Mesenchymal stem cell (in vitro differentiated cells and primary cell): ENCODE data around the gene ATRAID.

Experiments used
- DNase-seq: peaks from one replicate; pipeline ENCODE4 v3.0.0-alpha.2; 2013
- H2AFZ ChIP-seq: one replicate; pipeline ENCODE4 v1.6.1; 2013; ENCODE audit warnings: low read depth, mild to moderate bottlenecking, control low read depth, inconsistent platforms, low read length, moderate library complexity
- H2AK5ac ChIP-seq: 2 replicates; pipeline ENCODE4 v1.6.1; 2013; ENCODE audit warnings: low read length, moderate library complexity, mild to moderate bottlenecking, inconsistent platforms; ENCODE audit not compliant: severe bottlenecking
- H2BK120ac ChIP-seq: one replicate; pipeline ENCODE4 v1.6.1; 2013; ENCODE audit warnings: low read depth, mild to moderate bottlenecking, inconsistent platforms, low read length, moderate library complexity
- H2BK12ac ChIP-seq, 2 experiments: one replicate each; pipeline ENCODE4 v1.6.1; 2013; ENCODE audit warnings: inconsistent platforms in 2 of 2, low read length in 2 of 2, mild to moderate bottlenecking in 2 of 2, moderate library complexity in 2 of 2, control low read depth in 1 of 2
- H2BK15ac ChIP-seq: one replicate; pipeline ENCODE4 v1.6.1; 2013; ENCODE audit warnings: mild to moderate bottlenecking, low read depth, inconsistent platforms; ENCODE audit not compliant: poor library complexity, severe bottlenecking
- H2BK5ac ChIP-seq: 2 replicates; pipeline ENCODE4 v1.6.1; 2013; ENCODE audit warnings: low read depth, mild to moderate bottlenecking, low read length, control low read depth, inconsistent platforms; ENCODE audit not compliant: poor library complexity, severe bottlenecking
- H3K14ac ChIP-seq, 2 experiments: one replicate each; pipeline ENCODE4 v1.6.1; 2013; ENCODE audit warnings: inconsistent platforms in 2 of 2, low read length in 2 of 2, control low read depth in 1 of 2, mild to moderate bottlenecking in 1 of 2, moderate library complexity in 1 of 2
- H3K18ac ChIP-seq, 2 experiments: one replicate each; pipeline ENCODE4 v1.6.1; 2013; ENCODE audit warnings: inconsistent platforms in 2 of 2, low read length in 2 of 2, control low read depth in 1 of 2, low read depth in 1 of 2, mild to moderate bottlenecking in 1 of 2
- H3K23ac ChIP-seq, 2 experiments: one replicate each; pipeline ENCODE4 v1.6.1; 2013; ENCODE audit warnings: inconsistent platforms in 2 of 2, low read length in 2 of 2, mild to moderate bottlenecking in 2 of 2, moderate library complexity in 2 of 2, control low read depth in 1 of 2
- H3K27ac ChIP-seq: 2 replicates; pipeline ENCODE4 v1.5.1; 2013; ENCODE audit warnings: mild to moderate bottlenecking, moderate library complexity, low read length, control low read depth, inconsistent platforms; ENCODE audit not compliant: poor library complexity, severe bottlenecking
- H3K27me3 ChIP-seq, 2 experiments: 2 replicates each; pipeline versions ENCODE4 v1.6.1 to v1.7.0; 2013; ENCODE audit warnings: low read length in 2 of 2, mild to moderate bottlenecking in 2 of 2, moderate library complexity in 2 of 2, control low read depth in 1 of 2, inconsistent platforms in 1 of 2; ENCODE audit not compliant: control insufficient read depth in 1 of 2, insufficient read depth in 1 of 2
- H3K36me3 ChIP-seq, 2 experiments: 2 replicates each; pipeline versions ENCODE4 v1.6.1 to v1.7.0; 2013; ENCODE audit warnings: low read length in 2 of 2, control low read depth in 1 of 2, inconsistent platforms in 1 of 2, low read depth in 1 of 2, mild to moderate bottlenecking in 1 of 2; ENCODE audit not compliant: insufficient read depth in 2 of 2, control insufficient read depth in 1 of 2
- H3K4ac ChIP-seq, 2 experiments: one replicate each; pipeline ENCODE4 v1.6.1; 2013; ENCODE audit warnings: inconsistent platforms in 2 of 2, low read length in 2 of 2, mild to moderate bottlenecking in 2 of 2, moderate library complexity in 2 of 2, control low read depth in 1 of 2, low read depth in 1 of 2
- H3K4me1 ChIP-seq: 2 replicates; pipeline ENCODE4 v1.6.1; 2013; ENCODE audit warnings: low read depth, low read length, control low read depth; ENCODE audit not compliant: control insufficient read depth, insufficient read depth
- H3K4me2 ChIP-seq: 2 replicates; pipeline ENCODE4 v1.6.1; 2013; ENCODE audit warnings: low read length, mild to moderate bottlenecking, inconsistent platforms; ENCODE audit not compliant: poor library complexity, severe bottlenecking
- H3K4me3 ChIP-seq, 2 experiments: 2 replicates each; pipeline versions ENCODE4 v1.5.1 to v1.7.0; 2013; ENCODE audit warnings: low read length in 2 of 2, mild to moderate bottlenecking in 2 of 2, control low read depth in 1 of 2, low read depth in 1 of 2; ENCODE audit not compliant: insufficient read depth in 1 of 2
- H3K79me1 ChIP-seq: replicated peaks from 2 replicates; pipeline ENCODE4 v1.6.1; 2013; ENCODE audit warnings: mild to moderate bottlenecking, control low read depth, low read length, inconsistent platforms; ENCODE audit not compliant: poor library complexity, severe bottlenecking
- H3K9ac ChIP-seq: 2 replicates; pipeline ENCODE4 v1.7.0; 2013; ENCODE audit warnings: mild to moderate bottlenecking, low read length, moderate library complexity
- H3K9me3 ChIP-seq: 2 replicates; pipeline ENCODE4 v1.7.0; 2013; ENCODE audit warnings: mild to moderate bottlenecking, low read length; ENCODE audit not compliant: control insufficient read depth
- H4K8ac ChIP-seq: one replicate; pipeline ENCODE4 v1.6.1; 2013; ENCODE audit warnings: inconsistent platforms, mild to moderate bottlenecking, low read length, moderate library complexity
- H4K91ac ChIP-seq: one replicate; pipeline ENCODE4 v1.6.1; 2013; ENCODE audit warnings: mild to moderate bottlenecking, low read length, inconsistent platforms
- WGBS: methylation state at CpG from one replicate; pipeline ENCODE4 v1.1.7; 2013; ENCODE audit warnings: mixed read lengths; 5-methylcytosine and 5-hydroxymethylcytosine counted together

ATRAID gene

GRCh38 chr2:27170581-27171337, 41.1 kb upstream of the ATRAID start:
- H2BK15ac ChIP-seq: no peak overlapping the region
- H2AFZ ChIP-seq: no peak overlapping the region
- H2BK120ac ChIP-seq: no peak overlapping the region
- H2AK5ac ChIP-seq: no peak overlapping the region
- no peak overlapping the region for H3K4ac ChIP-seq
- 93% methylated on average over 5 of the region's 6 CpGs for WGBS
- peaks cover 3% of the 10 kb centered on the region for H3K4me1 ChIP-seq
- no peak overlapping the region for H3K4me2 ChIP-seq
- no peaks in the 10 kb centered on the region for H3K9me3 ChIP-seq
- no peak overlapping the region for H3K18ac ChIP-seq
- no peak overlapping the region for H3K14ac ChIP-seq
- H3K79me1 ChIP-seq: no peaks in the 10 kb centered on the region
- H3K27ac ChIP-seq: no peak overlapping the region
- H2BK12ac ChIP-seq: no peak overlapping the region
- no peaks in the 10 kb centered on the region for H3K36me3 ChIP-seq
- no peak overlapping the region for H3K23ac ChIP-seq
- H4K91ac ChIP-seq: no peak overlapping the region
- no peak overlapping the region for H2BK5ac ChIP-seq
- H3K4me3 ChIP-seq: no peak overlapping the region
- H3K27me3 ChIP-seq: peaks cover 0 to 61% of the 10 kb centered on the region in 2 experiments
- H4K8ac ChIP-seq: no peak overlapping the region
- DNase-seq: no peak
- peak overlapping the region; percentile 60 for H3K9ac ChIP-seq

GRCh38 chr2:27171351-27171848, 40.4 kb upstream of the ATRAID start:
- Histone ChIP-seq H3K27me3 (peaks cover 0 to 61% of the 10 kb centered on the region in 2 experiments), H2BK120ac (no peak overlapping the region), H3K18ac (no peak overlapping the region), H3K27ac (no peak overlapping the region), H3K4me3 (no peak overlapping the region), H4K8ac (no peak overlapping the region), H2BK12ac (no peak overlapping the region), H2AK5ac (no peak overlapping the region), H3K4me2 (no peak overlapping the region), H3K14ac (no peak overlapping the region), H3K4me1 (peaks cover 3% of the 10 kb centered on the region), H3K36me3 (no peaks in the 10 kb centered on the region), H2BK5ac (no peak overlapping the region), H3K9ac (no peak overlapping the region), H2BK15ac (no peak overlapping the region), H3K23ac (no peak overlapping the region), H4K91ac (no peak overlapping the region), H3K4ac (no peak overlapping the region), H3K79me1 (no peaks in the 10 kb centered on the region), H3K9me3 (no peaks in the 10 kb centered on the region), H2AFZ (no peak overlapping the region)
- no peak for DNase-seq
- 76% methylated on average over 8 of the region's 8 CpGs for WGBS

GRCh38 chr2:27174638-27175037, 37.2 kb upstream of the ATRAID start:
- Histone ChIP-seq H3K4ac (no peak overlapping the region), H3K4me3 (no peak overlapping the region), H3K9me3 (no peaks in the 10 kb centered on the region), H4K91ac (no peak overlapping the region), H3K27me3 (peaks cover 0 to 62% of the 10 kb centered on the region in 2 experiments), H3K23ac (no peak overlapping the region), H3K4me2 (no peak overlapping the region), H2BK5ac (no peak overlapping the region), H3K36me3 (no peaks in the 10 kb centered on the region), H3K79me1 (no peaks in the 10 kb centered on the region), H4K8ac (no peak overlapping the region), H2BK15ac (no peak overlapping the region), H2BK120ac (no peak overlapping the region), H3K9ac (no peak overlapping the region), H2AK5ac (no peak overlapping the region), H2BK12ac (no peak overlapping the region), H3K14ac (no peak overlapping the region), H3K4me1 (peaks cover 4% of the 10 kb centered on the region), H2AFZ (no peak overlapping the region), H3K18ac (no peak overlapping the region), H3K27ac (no peak overlapping the region)
- WGBS: 67% methylated on average over 6 of the region's 6 CpGs
- peak; percentile 18 for DNase-seq

GRCh38 chr2:27175330-27175729, 36.5 kb upstream of the ATRAID start:
- H2BK15ac ChIP-seq: no peak overlapping the region
- H2AK5ac ChIP-seq: no peak overlapping the region
- no peak overlapping the region for H4K8ac ChIP-seq
- H3K9me3 ChIP-seq: no peaks in the 10 kb centered on the region
- no peak overlapping the region for H4K91ac ChIP-seq
- no peak overlapping the region for H3K14ac ChIP-seq
- H3K27me3 ChIP-seq: peaks cover 0 to 59% of the 10 kb centered on the region in 2 experiments
- no peak overlapping the region for H3K4me2 ChIP-seq
- no peak overlapping the region for H3K27ac ChIP-seq
- H3K4me1 ChIP-seq: peaks cover 1% of the 10 kb centered on the region
- no peak overlapping the region for H2BK12ac ChIP-seq
- H3K9ac ChIP-seq: no peak overlapping the region
- no peaks in the 10 kb centered on the region for H3K79me1 ChIP-seq
- H3K4ac ChIP-seq: no peak overlapping the region
- H3K36me3 ChIP-seq: no peaks in the 10 kb centered on the region
- H2AFZ ChIP-seq: no peak overlapping the region
- 75% methylated on average over 7 of the region's 8 CpGs for WGBS
- H3K18ac ChIP-seq: no peak overlapping the region
- no peak overlapping the region for H3K23ac ChIP-seq
- no peak overlapping the region for H2BK5ac ChIP-seq
- no peak overlapping the region for H2BK120ac ChIP-seq
- no peak for DNase-seq
- no peak overlapping the region for H3K4me3 ChIP-seq
